ENCODE results near the gene JADE3. TPM values are rescaled to one million over a fixed set of nuclear protein-coding genes. Genes with fewer than 3 reads are reported as not detected.
A peak's percentile ranks its signal among the peaks of the same experiment; 100 is the strongest.

JADE3 gene
- total RNA-seq, 1 donor, result 4.3 TPM

DNA sequence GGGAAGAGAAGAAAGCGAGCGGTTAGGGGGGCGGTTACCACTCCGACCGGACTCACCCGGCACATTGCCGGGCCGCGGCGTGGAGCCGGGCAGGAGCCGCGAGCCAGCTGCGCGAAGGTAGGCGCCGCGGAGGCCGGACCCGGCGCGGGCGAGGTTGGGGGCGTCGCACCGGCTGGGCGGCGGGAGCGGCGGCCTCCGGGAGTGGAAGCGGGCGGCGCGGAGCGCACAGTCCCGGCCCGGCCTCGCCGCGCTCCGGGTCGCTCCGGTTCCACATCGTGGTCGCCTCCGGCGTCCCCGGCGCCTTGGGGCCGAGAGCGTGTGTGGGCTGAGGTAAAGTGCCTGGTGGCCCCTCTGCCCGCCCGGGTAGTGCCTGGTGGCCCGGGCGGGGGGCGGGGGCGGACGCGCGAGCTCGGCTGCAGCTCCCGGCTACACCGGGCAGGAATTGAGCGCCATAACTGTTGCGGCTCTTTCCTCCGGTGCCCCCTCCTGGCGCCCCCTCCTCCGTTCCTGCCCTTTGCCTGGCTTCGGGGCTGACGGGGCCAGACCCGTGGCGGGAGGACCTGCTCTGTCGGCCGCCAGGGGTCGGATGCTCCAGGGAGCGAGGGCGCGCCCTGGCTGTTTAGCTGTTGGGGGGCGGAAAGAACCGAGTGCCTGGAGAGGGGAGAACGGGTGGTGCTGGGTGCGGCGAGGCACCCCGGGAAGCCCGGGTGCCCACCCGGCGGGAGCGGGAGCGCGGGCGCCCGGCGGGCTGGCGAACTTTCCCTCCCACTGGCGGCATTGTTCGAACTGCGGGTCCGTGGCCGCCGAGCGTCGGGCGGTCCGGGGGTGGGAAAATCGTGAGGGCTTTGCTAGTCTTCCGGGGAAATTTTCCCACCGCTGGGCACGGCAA is 626 bp downstream of the JADE3 start:
- peak overlapping the region; percentile 68 for H3K4me3 ChIP-seq (ENCODE audit: low read depth, low read length)
- DNase-seq (ENCODE audit: low read depth), result peak; percentile 27
- TF ChIP-seq CTCF (IDR thresholded peaks at IDR 0.05; ENCODE audit: insufficient read depth, low read depth, low read length), result peak; percentile 58

GRCh38 chrX:46913667-46914066 is 1.4 kb downstream of the JADE3 start:
- H3K4me3 ChIP-seq (ENCODE audit: low read depth, low read length), result peak overlapping the region; percentile 68
- peak; percentile 53 for DNase-seq (ENCODE audit: low read depth)
- no peak for TF ChIP-seq CTCF (IDR thresholded peaks at IDR 0.05; ENCODE audit: insufficient read depth, low read depth, low read length)

DNA sequence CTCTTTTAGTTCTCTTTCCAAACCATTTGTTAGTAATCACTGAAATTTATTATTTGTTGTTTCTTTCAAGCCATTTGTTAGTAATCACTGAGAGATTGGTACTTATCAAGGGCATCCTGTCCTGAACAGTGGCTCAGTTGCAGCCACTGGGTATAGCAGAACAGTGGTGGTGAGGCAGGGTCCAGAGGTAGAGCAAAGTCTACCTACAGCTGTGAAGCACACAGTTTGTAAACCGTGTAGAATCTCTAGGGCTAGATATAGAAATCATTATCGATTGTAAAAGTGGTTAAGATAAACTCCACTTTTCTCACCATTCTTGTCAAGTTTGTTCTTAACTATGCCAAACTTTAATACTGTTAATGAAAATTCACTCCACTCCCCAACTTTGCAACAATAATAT is 4.1 kb downstream of the JADE3 start:
- no peak for TF ChIP-seq CTCF (IDR thresholded peaks at IDR 0.05; ENCODE audit: insufficient read depth, low read depth, low read length)
- H3K4me3 ChIP-seq (ENCODE audit: low read depth, low read length), result no peak overlapping the region

DNA sequence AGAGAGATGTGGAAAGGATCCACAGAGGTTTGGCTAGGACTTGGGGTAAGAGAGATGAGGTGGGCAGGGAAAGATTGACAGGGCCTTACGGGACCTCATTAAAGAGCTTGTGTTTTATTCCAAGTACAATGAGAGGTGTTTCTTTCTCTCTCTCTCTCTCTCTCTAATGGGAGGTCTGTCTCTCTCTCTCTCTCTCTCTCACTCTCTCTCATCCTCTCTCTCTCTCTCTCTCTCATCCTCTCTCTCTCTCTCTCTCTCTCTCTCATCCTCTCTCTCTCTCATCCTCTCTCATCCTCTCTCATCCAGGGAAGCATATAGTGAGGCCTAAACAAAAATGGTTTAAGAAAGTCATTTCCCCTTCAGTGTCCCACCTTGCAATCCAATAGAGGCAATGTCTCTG is 5.4 kb downstream of the JADE3 start:
- DNase-seq (ENCODE audit: low read depth), result no peak
- TF ChIP-seq CTCF (IDR thresholded peaks at IDR 0.05; ENCODE audit: insufficient read depth, low read depth, low read length), result no peak
- no peak overlapping the region for H3K4me3 ChIP-seq (ENCODE audit: low read depth, low read length)

More for the DNA sequence above, 4.1 kb downstream of the JADE3 start:
- DNase-seq (ENCODE audit: low read depth), result no peak

DNA sequence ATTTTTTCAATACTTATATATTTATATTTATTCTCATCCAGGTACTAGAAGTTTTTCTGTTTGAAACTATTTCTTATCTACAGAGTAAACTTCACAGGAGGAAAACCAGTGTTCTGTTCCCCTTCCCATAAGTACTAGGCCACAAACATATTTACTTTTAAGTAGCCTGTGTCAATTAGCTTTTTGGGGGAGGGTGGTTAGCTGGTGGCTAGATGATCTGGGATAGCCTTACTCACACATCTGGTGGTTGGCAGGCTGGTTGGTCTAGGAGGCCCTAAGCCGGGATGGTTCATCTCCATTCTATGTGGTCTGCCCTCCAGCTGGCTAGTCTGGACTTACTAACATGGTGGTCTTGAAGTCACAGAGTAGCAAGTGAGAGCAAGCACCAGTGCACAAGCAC is 6.2 kb downstream of the JADE3 start:
- DNase-seq (ENCODE audit: low read depth), result no peak
- no peak overlapping the region for H3K4me3 ChIP-seq (ENCODE audit: low read depth, low read length)
- no peak for TF ChIP-seq CTCF (IDR thresholded peaks at IDR 0.05; ENCODE audit: insufficient read depth, low read depth, low read length)

- no peak overlapping the region for H3K4me3 ChIP-seq (ENCODE audit: low read depth, low read length)
- no peak for TF ChIP-seq CTCF (IDR thresholded peaks at IDR 0.05; ENCODE audit: insufficient read depth, low read depth, low read length)
- DNase-seq (ENCODE audit: low read depth), result no peak
Measured at GRCh38 chrX:46920235-46920634, 8.0 kb downstream of the JADE3 start.

Data from fibroblast of villous mesenchyme (primary cell).